GM12878 (cell line): Measurements from ENCODE around the gene STAC2. TPM values are rescaled to one million over a fixed set of nuclear protein-coding genes. Genes with fewer than 3 reads are reported as not detected.

Experiments used
- ATAC-seq: fragments of 200-7000 bp; cut with Tn5 transposase; 3 replicates; pipeline ENCODE4 v1.9.1; 2020; ENCODE audit warnings: mild to moderate bottlenecking, moderate library complexity
- BruUV-seq: library from RNA; stranded (reverse); fragments of 400-500 nt; replicated peaks from 2 replicates; lab custom pipeline; 2021; lab: Mats Ljungman, UMichigan
- CTCF ChIA-PET: fragments of 300-600 bp; sonication (Branson Sonifier 250); formaldehyde crosslinking; extraction: SDS; loops from one replicate; lab custom pipeline; 2021; ENCODE audit warnings: inconsistent platforms; lab: Yijun Ruan, JAX
- POLR2A ChIA-PET: fragments of 350-600 bp; formaldehyde crosslinking; extraction: SDS; loops from one replicate; lab custom pipeline; 2021; ENCODE audit warnings: inconsistent platforms; lab: Charles Lee
- RAD21 ChIA-PET: fragments of 300-600 bp; sonication (Branson Sonifier 250); formaldehyde crosslinking; loops from one replicate; lab custom pipeline; 2023; ENCODE audit warnings: antibody characterized with exemption; ENCODE audit not compliant: unreplicated experiment; lab: Charles Lee
- SMC1A ChIA-PET: fragments of 300-600 bp; sonication (Branson Sonifier 250); formaldehyde crosslinking; loops from one replicate; lab custom pipeline; 2023; ENCODE audit not compliant: unreplicated experiment, uncharacterized antibody; lab: Charles Lee
- DNase-seq: peaks from one replicate; pipeline ENCODE4 v3.0.0-alpha.2; 2011; ENCODE audit warnings: low read depth, low spot score
- FAIRE-seq: peaks from 3 replicates; lab custom pipeline; 2011; peaks lifted over from hg19 to GRCh38; lab: Jason Lieb, UNC
- H2AFZ ChIP-seq: 2 replicates; pipeline ENCODE4 v1.6.0; 2011; ENCODE audit warnings: low read depth, low read length, control low read depth; ENCODE audit not compliant: control insufficient read depth
- H3K27ac ChIP-seq: 2 replicates; pipeline ENCODE4 v1.5.1; 2011; ENCODE audit warnings: control low read depth; ENCODE audit not compliant: control insufficient read depth, insufficient read depth
- H3K27me3 ChIP-seq, 2 experiments: replicated peaks in 1 of 2; 2 replicates each; pipeline versions ENCODE4 v1.6.0 to v1.6.1; 2011; ENCODE audit warnings: low read length in 1 of 2; ENCODE audit not compliant: control insufficient read depth in 2 of 2, insufficient read depth in 2 of 2
- H3K36me3 ChIP-seq, 2 experiments: 2 replicates each; pipeline ENCODE4 v1.5.1; 2011; ENCODE audit warnings: low read length in 1 of 2; ENCODE audit not compliant: control insufficient read depth in 2 of 2, insufficient read depth in 2 of 2
- H3K4me1 ChIP-seq: 2 replicates; pipeline ENCODE4 v1.6.1; 2011; ENCODE audit warnings: mild to moderate bottlenecking, low read length, moderate library complexity, mixed read lengths; ENCODE audit not compliant: control insufficient read depth, insufficient read depth
- H3K4me2 ChIP-seq: 2 replicates; pipeline ENCODE4 v1.6.0; 2011; ENCODE audit warnings: control low read depth; ENCODE audit not compliant: control insufficient read depth, insufficient read depth
- H3K4me3 ChIP-seq: fragments of 200-600 bp; sonication (generic); 2 replicates; pipeline ENCODE4 v1.5.1; 2016
- H3K79me2 ChIP-seq: 2 replicates; pipeline ENCODE4 v1.6.0; 2011; ENCODE audit warnings: low read length; ENCODE audit not compliant: control insufficient read depth, insufficient read depth
- H3K9ac ChIP-seq: 2 replicates; pipeline ENCODE4 v1.8.0; 2011; ENCODE audit warnings: low read length, control low read depth, mixed read lengths; ENCODE audit not compliant: control insufficient read depth, insufficient read depth
- H3K9me3 ChIP-seq: replicated peaks from 3 replicates; pipeline ENCODE4 v1.5.1; 2011; ENCODE audit warnings: mild to moderate bottlenecking, low read length; ENCODE audit not compliant: control insufficient read depth, insufficient read depth
- H4K20me1 ChIP-seq: 2 replicates; pipeline ENCODE4 v1.6.0; 2011; ENCODE audit not compliant: control insufficient read depth, insufficient read depth
- E2F8 ChIP-seq: fragments of 450-650 bp; IDR thresholded peaks from 2 replicates; pipeline ENCODE4 v1.6.1; 2018; ENCODE audit warnings: mild to moderate bottlenecking, low read depth, moderate library complexity; ENCODE audit not compliant: partially characterized antibody
- EGR1 ChIP-seq, 2 experiments: IDR thresholded peaks; 1 replicate in 1 of 2; 2 replicates in 1 of 2; pipeline ENCODE4 v1.6.1; 2011 to 2012; ENCODE audit warnings: low read depth in 2 of 2, low read length in 2 of 2, borderline replicate concordance in 1 of 2, mild to moderate bottlenecking in 1 of 2, moderate library complexity in 1 of 2
- FOXM1 ChIP-seq: IDR thresholded peaks from 2 replicates; pipeline ENCODE4 v1.6.1; 2012; ENCODE audit warnings: low read depth, mild to moderate bottlenecking, inconsistent platforms, low read length, moderate library complexity
- PAX8 ChIP-seq: fragments of 450-650 bp; IDR thresholded peaks from 2 replicates; pipeline ENCODE4 v1.6.1; 2017; ENCODE audit warnings: mild to moderate bottlenecking, moderate library complexity
- POLR2AphosphoS2 ChIP-seq: IDR thresholded peaks from 2 replicates; pipeline ENCODE4 v1.6.1; 2011; ENCODE audit warnings: low read depth, mild to moderate bottlenecking, low read length, improper control_type of control experiment, moderate library complexity
- RBBP5 ChIP-seq: fragments of 200-600 bp; sonication (generic); conservative IDR thresholded peaks from 2 replicates; pipeline ENCODE4 v1.6.1; 2016
- RELB ChIP-seq: fragments of 450-650 bp; IDR thresholded peaks from 2 replicates; pipeline ENCODE4 v1.6.1; 2017; ENCODE audit warnings: low read depth, mild to moderate bottlenecking, moderate library complexity
- REST ChIP-seq: IDR thresholded peaks from 2 replicates; pipeline ENCODE4 v1.6.1; 2012; ENCODE audit warnings: mild to moderate bottlenecking, low read depth, low read length
- SP1 ChIP-seq: IDR thresholded peaks from one replicate; pipeline ENCODE4 v1.6.1; 2011; ENCODE audit warnings: low read depth, low read length
- WGBS: methylation state at CpG from one replicate; pipeline ENCODE4 v1.1.6; 2016; ENCODE audit warnings: low lambda C conversion rate; ENCODE audit not compliant: insufficient replicate concordance, insufficient coverage; ENCODE audit errors: missing lambda C conversion rate; 5-methylcytosine and 5-hydroxymethylcytosine counted together
- in situ Hi-C: fragments of 300-500 bp; cut with MboI; formaldehyde crosslinking; loops from 9 replicates; pipeline ENCODE4 v1.14.3; 2018; ENCODE audit warnings: mixed read lengths
- intact Hi-C: fragments of 100-400 bp; cut with micrococcal nuclease; formaldehyde crosslinking; loops from one replicate; pipeline ENCODE4 v1.14.2; 2022; ENCODE audit not compliant: unreplicated experiment
- polyA plus RNA-seq, 11 experiments: library from polyadenylated mRNA; depleted of rRNA in 4 of 11; unstranded in 6 of 11; stranded (reverse) in 5 of 11; fragments of >200 nt; fragmentation: Nextera tagmentation in 4 of 11; fragmentation: Illumina TruSeq in 1 of 11; extraction: Ambion mirVana in 4 of 11; extraction: Trizol in 1 of 11; gene quantifications; 1 replicate in 1 of 11; 2 replicates in 10 of 11; pipeline versions ENCODE4 v1.2.1 to v1.2.3, GENCODE V29; 2011 to 2016; ENCODE audit warnings: inconsistent platforms in 2 of 11, missing spikeins in 2 of 11, low read depth in 1 of 11
- total RNA-seq, 4 experiments: library from RNA; depleted of rRNA in 3 of 4; stranded (reverse); fragments of >200 nt in 3 of 4; fragmentation: Illumina TruSeq in 1 of 4; extraction: Trizol in 1 of 4; gene quantifications; 2 replicates each; pipeline versions ENCODE4 v1.2.1 to v1.2.3, GENCODE V29; 2013 to 2021
- TF ChIP-seq, protein P1 (sequence below): fragments of 450-650 bp; IDR thresholded peaks from 2 replicates; pipeline ENCODE4 v1.6.1; 2018; ENCODE audit warnings: borderline replicate concordance, mild to moderate bottlenecking; ENCODE audit not compliant: partially characterized antibody

The STAC2 gene
- total and polyA plus RNA-seq, 10 of the 15 experiments (the other 5 are each of a cell fraction or from before 2014, with no cell fraction given), result 0.04 TPM; not detected in 9

DNA sequence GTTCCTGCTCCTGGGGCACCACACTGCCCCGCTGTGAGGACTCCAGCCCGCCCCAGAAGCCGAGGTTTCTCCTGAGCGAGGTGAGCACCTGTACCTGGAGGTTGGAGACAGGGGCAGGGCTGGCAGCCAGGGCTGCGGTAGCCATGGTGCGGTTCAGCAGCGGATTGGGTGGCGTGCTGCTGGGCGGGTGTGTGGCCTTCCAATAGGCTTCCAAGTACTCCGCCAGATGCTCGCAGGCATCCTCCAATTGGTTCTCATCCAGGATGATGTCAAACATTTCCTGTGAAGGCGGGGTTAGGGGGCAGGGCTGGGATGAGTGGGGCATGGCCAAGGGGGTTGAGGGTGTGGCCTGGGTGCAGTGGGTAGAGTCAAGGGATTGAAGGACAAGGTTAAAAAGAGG is 48.5 kb downstream of the STAC2 start (continued):
- TF ChIP-seq POLR2AphosphoS2 (no peak), RELB (no peak)

GRCh38 chr17:39175695-39176093 is 50.1 kb downstream of the STAC2 start:
- ATAC-seq (peak; percentile 49), DNase-seq (no peak), FAIRE-seq (no peak)
- no TSS peak for BruUV-seq
- WGBS, result 32% methylated on average over 10 of the region's 10 CpGs
- in situ Hi-C loops (no loop called here), intact Hi-C loops (no loop called here)
- H3K4me1 ChIP-seq, result no peaks in the 10 kb centered on the region
- H3K79me2 ChIP-seq, result no peaks in the 10 kb centered on the region
- no peaks in the 10 kb centered on the region for H3K9me3 ChIP-seq
- SMC1A ChIA-PET, result interaction anchor here (0.8 to 3.9 kb wide), 3 partner anchors 11 to 193 kb away, joined by 4 to 26 read pairs (median 14); no protein-coding TSS in a partner anchor
- no peak overlapping the region for H2AFZ ChIP-seq
- no peak for TF ChIP-seq REST
- TF ChIP-seq PAX8, result no peak
- TF ChIP-seq FOXM1, result no peak
- TF ChIP-seq, protein P1, sequence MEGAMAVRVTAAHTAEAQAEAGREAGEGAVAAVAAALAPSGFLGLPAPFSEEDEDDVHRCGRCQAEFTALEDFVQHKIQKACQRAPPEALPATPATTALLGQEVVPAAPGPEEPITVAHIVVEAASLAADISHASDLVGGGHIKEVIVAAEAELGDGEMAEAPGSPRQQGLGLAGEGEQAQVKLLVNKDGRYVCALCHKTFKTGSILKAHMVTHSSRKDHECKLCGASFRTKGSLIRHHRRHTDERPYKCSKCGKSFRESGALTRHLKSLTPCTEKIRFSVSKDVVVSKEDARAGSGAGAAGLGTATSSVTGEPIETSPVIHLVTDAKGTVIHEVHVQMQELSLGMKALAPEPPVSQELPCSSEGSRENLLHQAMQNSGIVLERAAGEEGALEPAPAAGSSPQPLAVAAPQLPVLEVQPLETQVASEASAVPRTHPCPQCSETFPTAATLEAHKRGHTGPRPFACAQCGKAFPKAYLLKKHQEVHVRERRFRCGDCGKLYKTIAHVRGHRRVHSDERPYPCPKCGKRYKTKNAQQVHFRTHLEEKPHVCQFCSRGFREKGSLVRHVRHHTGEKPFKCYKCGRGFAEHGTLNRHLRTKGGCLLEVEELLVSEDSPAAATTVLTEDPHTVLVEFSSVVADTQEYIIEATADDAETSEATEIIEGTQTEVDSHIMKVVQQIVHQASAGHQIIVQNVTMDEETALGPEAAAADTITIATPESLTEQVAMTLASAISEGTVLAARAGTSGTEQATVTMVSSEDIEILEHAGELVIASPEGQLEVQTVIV, result no peak
- no peak for TF ChIP-seq E2F8
- TF ChIP-seq SP1, result no peak
- no peak for TF ChIP-seq RBBP5
- TF ChIP-seq EGR1 (IDR thresholded peaks at IDR 0.05; ENCODE audit: borderline replicate concordance in 1 of 2, low read depth in 2 of 2, low read length in 2 of 2), result no peak
- CTCF ChIA-PET, result interaction anchor here (0.6 to 8.9 kb wide), 13 partner anchors 10 to 305 kb away, joined by 4 to 117 read pairs (median 10); partner anchors contain the start of genes ARL5C and RPL19
- H3K27me3 ChIP-seq, result no peaks in the 10 kb centered on the region
- RAD21 ChIA-PET, result interaction anchor here (1.3 to 3.4 kb wide), 4 partner anchors 11 to 192 kb away, joined by 4 to 37 read pairs (median 22); partner anchors contain the start of gene RPL19
- no peak overlapping the region for H3K9ac ChIP-seq
- no peaks in the 10 kb centered on the region for H4K20me1 ChIP-seq
- H3K27ac ChIP-seq, result no peak overlapping the region
- H3K4me2 ChIP-seq, result no peak overlapping the region
- POLR2A ChIA-PET, result interaction anchor here (0.6 to 2.2 kb wide), 2 partner anchors 11 to 225 kb away, joined by 5 to 10 read pairs; partner anchors contain the start of gene FBXL20
- H3K36me3 ChIP-seq, result peaks cover 2 to 4% of the 10 kb centered on the region in 2 experiments; a peak in 2 of 4 replicates
- H3K4me3 ChIP-seq, result no peak overlapping the region
